Stimulated activated effector memory CD8-positive, alpha-beta T cell treated with anti-CD3 and anti-CD28 coated beads, Interleukin-12 subunit alpha, Interleukin-12 subunit beta, amount 100 ng/mL, for 72 hours (primary cell): ENCODE results near the gene XRCC2.
"Not testable (repeated sequence)": the region's sequence is repeated elsewhere in the genome, so short reads cannot be mapped to it uniquely, and the experiment has no call there.

Experiments used
- ATAC-seq: fragments of 150-1000 bp; cut with Tn5 transposase; 2 replicates; pipeline ENCODE4 v1.10.0; 2021
- DNase-seq, 2 donors: peaks; one replicate each; pipeline ENCODE4 v3.0.0; 2021 to 2022; ENCODE audit warnings: low spot score in 2 of 2
- H3K27ac Mint-ChIP-seq: one replicate; pipeline ENCODE4 v1.8.0; 2022; ENCODE audit warnings: mild to moderate bottlenecking, mixed read lengths
- H3K36me3 Mint-ChIP-seq: one replicate; pipeline ENCODE4 v1.8.0; 2022; ENCODE audit warnings: mild to moderate bottlenecking, mixed read lengths
- H3K4me1 Mint-ChIP-seq: one replicate; pipeline ENCODE4 v1.8.0; 2022; ENCODE audit warnings: mixed read lengths
- H3K4me3 Mint-ChIP-seq: one replicate; pipeline ENCODE4 v1.8.0; 2022; ENCODE audit warnings: mild to moderate bottlenecking, mixed read lengths
- H3K9me3 Mint-ChIP-seq: one replicate; pipeline ENCODE4 v1.8.0; 2022; ENCODE audit warnings: mixed read lengths

Gene XRCC2

GRCh38 chr7:152640829-152641228 is 35.1 kb downstream of the XRCC2 start:
- Mint-ChIP-seq H3K36me3 (peaks cover 5% of the 10 kb centered on the region), H3K4me3 (no peak overlapping the region), H3K27ac (no peak overlapping the region), H3K4me1 (no peaks in the 10 kb centered on the region), H3K9me3 (no peaks in the 10 kb centered on the region)
- ATAC-seq: no peak
- no peak for DNase-seq

GRCh38 chr7:152637920-152638580 is 37.9 kb downstream of the XRCC2 start:
- H3K4me1 Mint-ChIP-seq: no peaks in the 10 kb centered on the region
- ATAC-seq (no peak), DNase-seq (no peak)
- H3K4me3 Mint-ChIP-seq: no peak overlapping the region
- no peak overlapping the region for H3K27ac Mint-ChIP-seq
- H3K36me3 Mint-ChIP-seq: no peaks in the 10 kb centered on the region
- no peaks in the 10 kb centered on the region for H3K9me3 Mint-ChIP-seq

GRCh38 chr7:152637161-152637560 is 38.8 kb downstream of the XRCC2 start:
- Mint-ChIP-seq H3K27ac (no peak overlapping the region), H3K4me3 (no peak overlapping the region), H3K9me3 (no peaks in the 10 kb centered on the region), H3K36me3 (no peaks in the 10 kb centered on the region), H3K4me1 (no peaks in the 10 kb centered on the region)
- no peak for ATAC-seq
- no peak for DNase-seq

- no peak for DNase-seq
- H3K27ac Mint-ChIP-seq: no peak overlapping the region
- H3K9me3 Mint-ChIP-seq: no peaks in the 10 kb centered on the region
- no peaks in the 10 kb centered on the region for H3K36me3 Mint-ChIP-seq
- no peaks in the 10 kb centered on the region for H3K4me1 Mint-ChIP-seq
- no peak for ATAC-seq
- H3K4me3 Mint-ChIP-seq: no peak overlapping the region
Observed at GRCh38 chr7:152636441-152636840, 39.5 kb downstream of the XRCC2 start.

- H3K4me1 Mint-ChIP-seq: no peaks in the 10 kb centered on the region
Observed at GRCh38 chr7:152633504-152633903, 42.4 kb downstream of the XRCC2 start.

GRCh38 chr7:152633072-152633471 is 42.9 kb downstream of the XRCC2 start:
- DNase-seq: no peak
- Mint-ChIP-seq H3K9me3 (no peaks in the 10 kb centered on the region), H3K4me1 (no peaks in the 10 kb centered on the region), H3K36me3 (no peaks in the 10 kb centered on the region), H3K4me3 (no peak overlapping the region), H3K27ac (no peak overlapping the region)
- ATAC-seq: no peak

More at GRCh38 chr7:152633504-152633903, 42.4 kb downstream of the XRCC2 start:
- ATAC-seq (no peak), DNase-seq (no peak)
- Mint-ChIP-seq H3K9me3 (no peaks in the 10 kb centered on the region), H3K4me3 (no peak overlapping the region), H3K36me3 (no peaks in the 10 kb centered on the region), H3K27ac (no peak overlapping the region)

- not testable (repeated sequence) for ATAC-seq, H3K36me3 Mint-ChIP-seq, H3K4me1 Mint-ChIP-seq, H3K9me3 Mint-ChIP-seq, H3K4me3 Mint-ChIP-seq, H3K27ac Mint-ChIP-seq, DNase-seq
Observed at GRCh38 chr7:152628772-152629171, 47.2 kb downstream of the XRCC2 start.

- H3K4me3 Mint-ChIP-seq: no peak overlapping the region
- H3K27ac Mint-ChIP-seq: no peak overlapping the region
- H3K36me3 Mint-ChIP-seq: no peaks in the 10 kb centered on the region
- ATAC-seq (no peak), DNase-seq (no peak)
- H3K9me3 Mint-ChIP-seq: no peaks in the 10 kb centered on the region
- no peaks in the 10 kb centered on the region for H3K4me1 Mint-ChIP-seq
Observed at GRCh38 chr7:152624228-152624627, 51.7 kb downstream of the XRCC2 start.

- no peak for ATAC-seq
- no peak for DNase-seq
- no peaks in the 10 kb centered on the region for H3K4me1 Mint-ChIP-seq
- H3K4me3 Mint-ChIP-seq: no peak overlapping the region
- no peaks in the 10 kb centered on the region for H3K36me3 Mint-ChIP-seq
- H3K27ac Mint-ChIP-seq: no peak overlapping the region
- H3K9me3 Mint-ChIP-seq: no peaks in the 10 kb centered on the region
Observed at GRCh38 chr7:152621426-152621825, 54.5 kb downstream of the XRCC2 start.

- no peak overlapping the region for H3K4me3 Mint-ChIP-seq
- DNase-seq: no peak
- no peaks in the 10 kb centered on the region for H3K4me1 Mint-ChIP-seq
- H3K9me3 Mint-ChIP-seq: no peaks in the 10 kb centered on the region
- ATAC-seq: no peak
- H3K27ac Mint-ChIP-seq: no peak overlapping the region
- no peaks in the 10 kb centered on the region for H3K36me3 Mint-ChIP-seq
Observed at GRCh38 chr7:152619027-152619739, 56.8 kb downstream of the XRCC2 start.

- H3K36me3 Mint-ChIP-seq: no peaks in the 10 kb centered on the region
- DNase-seq (no peak), ATAC-seq (no peak)
- no peaks in the 10 kb centered on the region for H3K4me1 Mint-ChIP-seq
- no peak overlapping the region for H3K27ac Mint-ChIP-seq
- no peaks in the 10 kb centered on the region for H3K9me3 Mint-ChIP-seq
- no peak overlapping the region for H3K4me3 Mint-ChIP-seq
Observed at GRCh38 chr7:152618427-152618826, 57.5 kb downstream of the XRCC2 start.

GRCh38 chr7:152617056-152617455 is 58.9 kb downstream of the XRCC2 start:
- no peak overlapping the region for H3K27ac Mint-ChIP-seq
- no peaks in the 10 kb centered on the region for H3K36me3 Mint-ChIP-seq
- no peak overlapping the region for H3K4me3 Mint-ChIP-seq
- DNase-seq (no peak), ATAC-seq (no peak)
- no peaks in the 10 kb centered on the region for H3K9me3 Mint-ChIP-seq
- H3K4me1 Mint-ChIP-seq: no peaks in the 10 kb centered on the region

- H3K4me3 Mint-ChIP-seq: no peak overlapping the region
- DNase-seq: no peak
- H3K36me3 Mint-ChIP-seq: no peaks in the 10 kb centered on the region
- H3K9me3 Mint-ChIP-seq: no peaks in the 10 kb centered on the region
- H3K4me1 Mint-ChIP-seq: no peaks in the 10 kb centered on the region
- ATAC-seq: no peak
- no peak overlapping the region for H3K27ac Mint-ChIP-seq
Observed at GRCh38 chr7:152615031-152615741, 60.8 kb downstream of the XRCC2 start.

- DNase-seq (no peak), ATAC-seq (no peak)
- H3K9me3 Mint-ChIP-seq: no peaks in the 10 kb centered on the region
- no peaks in the 10 kb centered on the region for H3K36me3 Mint-ChIP-seq
- H3K4me1 Mint-ChIP-seq: no peaks in the 10 kb centered on the region
- no peak overlapping the region for H3K27ac Mint-ChIP-seq
- no peak overlapping the region for H3K4me3 Mint-ChIP-seq
Observed at GRCh38 chr7:152608656-152609055, 67.3 kb downstream of the XRCC2 start.

- H3K27ac Mint-ChIP-seq: no peak overlapping the region
- no peaks in the 10 kb centered on the region for H3K9me3 Mint-ChIP-seq
- no peaks in the 10 kb centered on the region for H3K36me3 Mint-ChIP-seq
- no peaks in the 10 kb centered on the region for H3K4me1 Mint-ChIP-seq
- ATAC-seq (no peak), DNase-seq (no peak)
- no peak overlapping the region for H3K4me3 Mint-ChIP-seq
Observed at GRCh38 chr7:152608208-152608607, 67.7 kb downstream of the XRCC2 start.

- H3K4me3 Mint-ChIP-seq: no peak overlapping the region
- H3K27ac Mint-ChIP-seq: no peak overlapping the region
- no peak for ATAC-seq
- no peaks in the 10 kb centered on the region for H3K36me3 Mint-ChIP-seq
- H3K4me1 Mint-ChIP-seq: no peaks in the 10 kb centered on the region
- H3K9me3 Mint-ChIP-seq: no peaks in the 10 kb centered on the region
- no peak for DNase-seq
Observed at GRCh38 chr7:152607007-152607406, 68.9 kb downstream of the XRCC2 start.
